Measurements from ENCODE around the gene GH1.

DNA sequence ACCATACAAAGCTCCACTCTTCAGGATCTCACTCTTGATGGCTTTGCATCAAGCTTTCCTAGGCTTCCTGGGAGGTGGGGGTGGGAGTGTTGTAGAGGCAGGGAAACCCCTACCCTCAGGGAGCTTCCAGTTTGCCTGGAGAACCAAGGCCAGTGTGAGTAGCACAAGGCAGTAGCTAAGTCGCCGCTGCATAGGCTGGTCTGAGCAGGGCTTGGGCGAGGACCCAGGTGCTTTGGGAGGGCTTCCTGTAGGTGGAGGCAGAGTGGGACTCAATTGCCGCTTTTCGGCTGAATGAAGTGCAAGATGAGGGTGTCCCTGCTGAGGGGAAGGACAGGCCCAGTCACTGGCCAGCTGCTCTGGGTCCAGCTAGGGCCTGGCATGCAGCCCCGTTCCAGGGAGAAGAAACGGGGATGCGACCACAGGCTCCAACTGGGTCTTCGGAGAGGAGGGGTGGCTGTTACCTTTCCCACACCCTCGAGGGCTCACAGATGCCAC lies 9.6 kb upstream of the GH1 start:
- TF ChIP-seq, protein P1, sequence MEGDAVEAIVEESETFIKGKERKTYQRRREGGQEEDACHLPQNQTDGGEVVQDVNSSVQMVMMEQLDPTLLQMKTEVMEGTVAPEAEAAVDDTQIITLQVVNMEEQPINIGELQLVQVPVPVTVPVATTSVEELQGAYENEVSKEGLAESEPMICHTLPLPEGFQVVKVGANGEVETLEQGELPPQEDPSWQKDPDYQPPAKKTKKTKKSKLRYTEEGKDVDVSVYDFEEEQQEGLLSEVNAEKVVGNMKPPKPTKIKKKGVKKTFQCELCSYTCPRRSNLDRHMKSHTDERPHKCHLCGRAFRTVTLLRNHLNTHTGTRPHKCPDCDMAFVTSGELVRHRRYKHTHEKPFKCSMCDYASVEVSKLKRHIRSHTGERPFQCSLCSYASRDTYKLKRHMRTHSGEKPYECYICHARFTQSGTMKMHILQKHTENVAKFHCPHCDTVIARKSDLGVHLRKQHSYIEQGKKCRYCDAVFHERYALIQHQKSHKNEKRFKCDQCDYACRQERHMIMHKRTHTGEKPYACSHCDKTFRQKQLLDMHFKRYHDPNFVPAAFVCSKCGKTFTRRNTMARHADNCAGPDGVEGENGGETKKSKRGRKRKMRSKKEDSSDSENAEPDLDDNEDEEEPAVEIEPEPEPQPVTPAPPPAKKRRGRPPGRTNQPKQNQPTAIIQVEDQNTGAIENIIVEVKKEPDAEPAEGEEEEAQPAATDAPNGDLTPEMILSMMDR (IDR thresholded peaks at IDR 0.05 in 2 of 3, conservative IDR thresholded peaks at IDR 0.05 in 1 of 3; ENCODE audit: borderline replicate concordance in 1 of 3, insufficient read depth in 1 of 3, low read depth in 2 of 3, low read length in 2 of 3), result no peak
- TF ChIP-seq EZH2 (IDR thresholded peaks at IDR 0.05) (no peak), POLR2A (IDR thresholded peaks at IDR 0.05; ENCODE audit: borderline replicate concordance, extremely low read depth, insufficient read depth, insufficient read length) (no peak), POLR2AphosphoS5 (IDR thresholded peaks at IDR 0.05; ENCODE audit: low read depth, low read length) (no peak)
